GM21447 (cell line): Measurements from ENCODE around the gene RXRB.

Source experiments
- ATAC-seq: cut with Tn5 transposase; IDR thresholded peaks from one replicate; pipeline ENCODE4 v1.9.1; 2021; ENCODE audit not compliant: unreplicated experiment

Gene RXRB

DNA sequence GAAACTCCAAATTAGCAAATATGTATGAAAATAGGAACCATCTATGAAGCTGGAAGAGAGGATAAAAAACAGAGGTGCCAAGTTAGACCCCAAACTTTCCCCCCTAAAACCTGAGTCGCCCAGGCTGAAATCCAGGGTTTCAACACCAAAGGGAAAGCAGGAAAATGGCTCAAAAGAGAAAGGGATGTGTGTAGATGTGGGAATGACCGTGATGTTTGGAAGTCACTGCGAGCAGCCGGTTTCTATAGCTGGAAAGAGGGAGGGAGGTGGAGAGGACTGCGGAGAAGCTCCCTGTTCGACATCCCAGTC is 12.3 kb upstream of the RXRB start:
- ATAC-seq: no peak

- ATAC-seq: no peak
These were observed 11.4 kb upstream of the RXRB start for GRCh38 chr6:33211666-33212422.

DNA sequence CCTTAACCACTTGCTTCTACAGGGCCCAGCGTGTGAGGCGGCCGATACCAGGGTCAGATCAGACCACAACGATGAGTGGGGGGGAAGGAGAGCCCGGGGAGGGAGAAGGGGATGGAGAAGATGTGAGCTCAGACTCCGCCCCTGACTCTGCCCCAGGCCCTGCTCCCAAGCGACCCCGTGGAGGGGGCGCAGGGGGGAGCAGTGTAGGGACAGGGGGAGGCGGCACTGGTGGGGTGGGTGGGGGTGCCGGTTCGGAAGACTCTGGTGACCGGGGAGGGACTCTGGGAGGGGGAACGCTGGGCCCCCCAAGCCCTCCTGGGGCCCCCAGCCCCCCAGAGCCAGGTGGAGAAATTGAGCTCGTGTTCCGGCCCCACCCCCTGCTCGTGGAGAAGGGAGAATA is 10.7 kb upstream of the RXRB start:
- ATAC-seq: no peak

DNA sequence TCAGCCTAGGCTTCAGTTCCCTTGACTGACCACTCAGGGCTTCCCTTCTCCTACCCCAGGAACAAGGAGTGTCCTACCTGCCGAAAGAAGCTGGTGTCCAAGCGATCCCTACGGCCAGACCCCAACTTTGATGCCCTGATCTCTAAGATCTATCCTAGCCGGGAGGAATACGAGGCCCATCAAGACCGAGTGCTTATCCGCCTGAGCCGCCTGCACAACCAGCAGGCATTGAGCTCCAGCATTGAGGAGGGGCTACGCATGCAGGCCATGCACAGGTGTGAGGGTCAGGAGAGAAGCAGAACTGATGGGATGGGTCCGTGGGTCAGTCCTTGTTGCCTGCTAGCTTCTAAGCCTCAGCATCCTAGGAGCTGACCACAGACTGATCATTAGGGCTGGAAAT is 9.4 kb upstream of the RXRB start:
- ATAC-seq: no peak

GRCh38 chr6:33208091-33208967 is 7.9 kb upstream of the RXRB start, which contains the start of gene RING1:
RING1 (plus strand) TSS chr6:33208500; CDS start chr6:33208823, 323 bp downstream.
- ATAC-seq: peak; percentile 34

DNA sequence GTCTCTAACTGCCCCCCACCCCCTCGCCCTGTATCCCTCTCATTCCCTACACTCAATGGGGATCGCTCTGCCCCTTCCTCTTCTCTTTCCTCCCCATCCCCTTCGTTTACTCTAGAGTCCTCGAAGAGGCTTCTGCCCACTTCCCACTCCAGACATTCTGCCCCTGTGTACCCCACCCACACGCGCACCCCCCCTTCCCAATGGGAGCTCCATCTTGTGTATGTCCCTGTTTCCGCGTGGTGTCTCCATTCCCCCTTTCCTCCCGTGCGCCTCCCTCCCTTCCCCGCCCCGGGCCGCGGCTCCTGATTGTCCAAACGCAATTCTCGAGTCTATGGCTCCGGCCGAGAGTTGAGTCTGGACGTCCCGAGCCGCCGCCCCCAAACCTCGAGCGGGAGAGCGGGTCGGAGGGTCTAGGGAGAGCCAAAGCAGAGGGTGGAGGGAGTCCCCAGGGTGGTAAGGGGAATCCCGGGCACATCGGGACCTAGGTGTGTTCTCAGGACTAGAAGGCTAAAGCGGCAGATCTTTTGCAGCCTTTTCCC is 7.2 kb upstream of the RXRB start:
- ATAC-seq: no peak

GRCh38 chr6:33206864-33207551 is 6.5 kb upstream of the RXRB start:
- ATAC-seq: no peak

- ATAC-seq: no peak
These were observed 5.8 kb upstream of the RXRB start for GRCh38 chr6:33206027-33206863.

- ATAC-seq: no peak
These were observed 4.9 kb upstream of the RXRB start for GRCh38 chr6:33205191-33206026.

DNA sequence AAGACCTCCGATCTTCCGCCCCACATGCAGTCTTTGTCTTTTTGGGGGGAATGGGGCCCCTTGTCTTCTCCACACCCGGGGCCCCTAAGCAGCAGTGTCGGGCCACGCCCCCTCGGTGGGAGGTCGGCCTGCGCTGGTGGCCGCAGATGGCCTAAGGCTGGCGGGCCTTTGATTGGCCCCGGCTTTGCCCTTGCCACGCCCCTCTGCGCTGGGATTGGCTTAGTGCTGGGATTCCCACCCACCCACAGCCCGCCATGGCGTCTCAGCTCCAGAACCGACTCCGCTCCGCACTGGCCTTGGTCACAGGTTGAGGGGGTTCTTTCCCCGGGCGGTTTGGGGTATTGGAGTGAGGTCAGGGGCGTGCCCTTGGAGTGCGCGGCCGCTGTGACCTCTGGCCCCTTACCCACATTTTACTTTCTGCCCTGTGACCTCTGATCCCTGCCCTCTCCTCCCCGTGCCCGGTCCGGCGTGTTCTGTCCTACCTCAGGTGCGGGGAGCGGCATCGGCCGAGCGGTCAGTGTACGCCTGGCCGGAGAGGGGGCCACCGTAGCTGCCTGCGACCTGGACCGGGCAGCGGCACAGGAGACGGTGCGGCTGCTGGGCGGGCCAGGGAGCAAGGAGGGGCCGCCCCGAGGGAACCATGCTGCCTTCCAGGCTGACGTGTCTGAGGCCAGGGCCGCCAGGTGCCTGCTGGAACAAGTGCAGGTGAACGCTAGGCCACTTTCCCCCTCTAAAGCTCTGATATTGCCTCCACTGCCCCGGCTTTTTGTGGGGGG is 4.1 kb upstream of the RXRB start, which contains the start of gene HSD17B8:
Gene HSD17B8 (plus strand): TSS at position 241 of the 776 bp plus-strand sequence. CDS start 14 bp downstream, at position 255.
- ATAC-seq: peak; percentile 45

DNA sequence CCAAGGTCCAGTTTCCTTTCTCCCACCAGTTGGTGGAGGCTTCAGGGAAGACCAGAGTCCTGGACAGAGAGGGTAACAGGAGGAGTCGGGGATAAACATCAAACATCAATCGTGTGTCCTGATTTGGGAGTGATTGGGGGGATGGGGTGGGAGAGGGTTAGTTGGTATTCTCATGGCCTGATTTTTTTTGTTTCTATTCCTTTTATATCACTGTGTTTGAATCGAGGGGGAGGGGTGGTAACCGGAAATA is 3.6 kb upstream of the RXRB start:
- no peak for ATAC-seq

DNA sequence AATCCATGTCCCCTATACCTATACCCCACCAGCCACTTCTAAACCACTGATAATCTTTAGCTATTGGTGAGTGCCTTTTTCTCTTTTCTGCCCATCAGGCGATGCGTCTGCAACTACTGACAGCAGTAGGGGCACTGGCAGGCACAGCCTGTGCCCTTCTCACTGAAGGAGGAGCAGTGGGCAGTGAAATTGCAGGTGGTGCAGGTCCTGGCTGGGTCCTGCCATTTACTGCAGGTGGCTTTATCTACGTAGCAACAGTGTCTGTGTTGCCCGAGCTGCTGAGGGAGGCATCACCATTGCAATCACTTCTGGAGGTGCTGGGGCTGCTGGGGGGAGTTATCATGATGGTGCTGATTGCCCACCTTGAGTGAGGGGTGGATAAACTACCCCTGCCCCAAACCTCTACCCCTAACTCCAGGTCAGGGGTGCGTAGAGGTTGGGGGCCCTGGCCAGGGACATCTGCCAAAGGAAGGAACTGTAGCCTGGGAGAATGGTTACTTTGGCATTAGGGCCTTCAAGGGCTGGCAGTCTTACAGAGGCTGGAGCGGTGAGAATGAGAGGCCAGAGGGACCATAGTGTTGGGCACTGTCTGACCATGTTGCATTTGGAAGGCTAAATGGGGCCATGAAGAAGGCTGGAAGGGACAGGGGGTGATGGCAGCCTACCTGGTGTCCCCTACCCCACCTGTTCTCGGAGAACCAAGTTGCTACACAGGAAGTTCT is 3.1 kb upstream of the RXRB start:
- ATAC-seq: no peak

DNA sequence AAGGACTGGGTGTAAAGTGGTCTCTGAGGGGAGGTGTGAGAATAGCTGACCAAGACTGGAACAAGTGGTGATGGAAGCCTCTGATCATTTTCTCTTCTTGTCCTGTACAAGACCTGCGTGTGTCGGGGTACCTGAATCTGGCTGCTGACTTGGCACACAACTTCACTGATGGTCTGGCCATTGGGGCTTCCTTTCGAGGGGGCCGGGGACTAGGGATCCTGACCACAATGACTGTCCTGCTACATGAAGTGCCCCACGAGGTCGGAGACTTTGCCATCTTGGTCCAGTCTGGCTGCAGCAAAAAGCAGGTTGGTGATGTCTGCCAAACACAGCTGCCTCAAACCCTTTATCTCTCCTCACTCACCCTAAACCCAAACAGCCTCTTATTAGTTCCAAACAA is 2.3 kb upstream of the RXRB start:
- ATAC-seq: no peak

- ATAC-seq: no peak
These were observed 1.5 kb upstream of the RXRB start for GRCh38 chr6:33201935-33202334.

GRCh38 chr6:33201147-33201545 is 681 bp upstream of the RXRB start:
- no peak for ATAC-seq

- ATAC-seq: peak; percentile 12
These were observed 712 bp downstream of the RXRB start for GRCh38 chr6:33199687-33200218.

GRCh38 chr6:33198853-33199436 is 1.5 kb downstream of the RXRB start:
- no peak for ATAC-seq
